Measurements from ENCODE around the gene OR4S1. TPM values are rescaled to one million over a fixed set of nuclear protein-coding genes. Genes with fewer than 3 reads are reported as not detected.
"Not testable (repeated sequence)": the region's sequence is repeated elsewhere in the genome, so short reads cannot be mapped to it uniquely, and the experiment has no call there.

Gene OR4S1, protein sequence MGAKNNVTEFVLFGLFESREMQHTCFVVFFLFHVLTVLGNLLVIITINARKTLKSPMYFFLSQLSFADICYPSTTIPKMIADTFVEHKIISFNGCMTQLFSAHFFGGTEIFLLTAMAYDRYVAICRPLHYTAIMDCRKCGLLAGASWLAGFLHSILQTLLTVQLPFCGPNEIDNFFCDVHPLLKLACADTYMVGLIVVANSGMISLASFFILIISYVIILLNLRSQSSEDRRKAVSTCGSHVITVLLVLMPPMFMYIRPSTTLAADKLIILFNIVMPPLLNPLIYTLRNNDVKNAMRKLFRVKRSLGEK
- polyA plus RNA-seq, result not detected

DNA sequence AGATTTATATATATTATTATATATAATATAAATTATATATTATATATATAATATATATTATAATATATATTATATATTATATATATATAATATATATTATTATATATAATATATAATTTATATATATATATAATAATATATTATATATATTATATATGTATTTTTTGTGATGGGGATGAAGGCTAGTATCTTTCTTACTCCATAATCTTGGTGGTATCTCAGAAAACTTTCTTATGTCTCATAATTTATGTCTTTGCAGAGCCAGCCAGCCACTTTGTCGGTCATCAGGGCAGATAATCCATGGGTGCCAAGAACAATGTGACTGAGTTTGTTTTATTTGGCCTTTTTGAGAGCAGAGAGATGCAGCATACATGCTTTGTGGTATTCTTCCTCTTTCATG lies at the start of gene OR4S1:
Gene OR4S1 (plus strand): TSS at position 301 of the 400 bp plus-strand sequence. CDS start 0 bp downstream, at position 301.
- H3K27ac ChIP-seq (ENCODE audit: low read depth, low read length), result no peak within 1 kb of the TSS
- WGBS, 3 donors, result 39 to 78% (median 71%) methylated on average over 1 of the region's 1 CpG

DNA sequence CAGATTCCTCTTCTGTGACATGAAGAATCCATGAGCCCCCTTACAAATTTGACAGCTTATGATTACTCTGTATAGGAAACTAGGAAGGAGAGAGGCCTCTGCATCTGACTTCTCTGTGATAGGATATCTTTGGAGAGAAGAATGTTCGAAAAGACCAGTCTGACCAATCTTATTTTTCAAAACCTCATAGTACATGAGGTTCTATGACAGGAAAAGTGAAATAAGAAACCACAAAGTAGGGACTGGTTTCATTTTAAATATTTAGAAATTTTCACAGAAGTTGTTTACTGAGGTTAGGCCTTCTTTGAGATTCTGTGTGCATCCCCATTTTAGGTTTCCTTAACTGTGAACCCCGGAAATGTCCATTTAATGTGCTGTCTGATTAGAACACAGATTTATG lies 44.4 kb upstream of the OR4S1 start:
- 69 to 84% (median 80%) methylated on average over 2 of the region's 2 CpGs for WGBS, 3 donors
- H3K27ac ChIP-seq (ENCODE audit: low read depth, low read length), result no peak overlapping the region

DNA sequence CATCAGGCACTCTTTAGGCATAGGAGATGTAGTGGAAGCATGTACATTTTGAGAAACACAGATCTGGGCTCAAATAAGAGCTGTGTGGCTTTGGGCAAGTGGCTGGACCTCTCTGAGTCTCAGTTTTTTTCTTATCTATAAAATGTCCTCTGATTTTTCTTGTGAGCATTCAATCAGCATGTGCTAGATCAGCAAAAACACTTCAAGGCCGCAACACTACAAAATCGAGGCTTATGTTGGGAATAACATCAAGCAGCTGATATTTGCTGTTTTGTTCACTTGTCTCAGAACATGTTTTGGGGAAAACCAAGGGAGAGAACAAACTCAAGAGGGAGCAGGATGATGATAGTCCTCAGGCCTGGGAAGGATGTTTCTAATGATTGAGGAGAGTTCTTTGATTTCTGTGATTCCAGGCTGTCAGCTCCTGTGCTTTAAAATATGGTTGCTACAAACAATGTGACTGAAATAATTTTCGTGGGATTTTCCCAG lies 42.6 kb upstream of the OR4S1 start, which contains the start of gene OR4X1:
Gene OR4X1 (plus strand): TSS at position 439 of the 489 bp plus-strand sequence. CDS start 0 bp downstream, at position 439.
- no peak within 1 kb of the TSS for H3K27ac ChIP-seq (ENCODE audit: low read depth, low read length)
- WGBS, 3 donors, result 25 to 36% (median 35%) methylated on average over 3 of the region's 3 CpGs

- H3K27ac ChIP-seq (ENCODE audit: low read depth, low read length), result no peak overlapping the region
- WGBS, 3 donors, result 40 to 74% (median 67%) methylated on average over 3 of the region's 3 CpGs
These were observed 35.4 kb upstream of the OR4S1 start for GRCh38 chr11:48270621-48271020.

- no peak overlapping the region for H3K27ac ChIP-seq (ENCODE audit: low read depth, low read length)
- 20 to 38% (median 37%) methylated on average over 1 of the region's 1 CpG for WGBS, 3 donors
These were observed 33.4 kb upstream of the OR4S1 start for GRCh38 chr11:48272606-48273005.

DNA sequence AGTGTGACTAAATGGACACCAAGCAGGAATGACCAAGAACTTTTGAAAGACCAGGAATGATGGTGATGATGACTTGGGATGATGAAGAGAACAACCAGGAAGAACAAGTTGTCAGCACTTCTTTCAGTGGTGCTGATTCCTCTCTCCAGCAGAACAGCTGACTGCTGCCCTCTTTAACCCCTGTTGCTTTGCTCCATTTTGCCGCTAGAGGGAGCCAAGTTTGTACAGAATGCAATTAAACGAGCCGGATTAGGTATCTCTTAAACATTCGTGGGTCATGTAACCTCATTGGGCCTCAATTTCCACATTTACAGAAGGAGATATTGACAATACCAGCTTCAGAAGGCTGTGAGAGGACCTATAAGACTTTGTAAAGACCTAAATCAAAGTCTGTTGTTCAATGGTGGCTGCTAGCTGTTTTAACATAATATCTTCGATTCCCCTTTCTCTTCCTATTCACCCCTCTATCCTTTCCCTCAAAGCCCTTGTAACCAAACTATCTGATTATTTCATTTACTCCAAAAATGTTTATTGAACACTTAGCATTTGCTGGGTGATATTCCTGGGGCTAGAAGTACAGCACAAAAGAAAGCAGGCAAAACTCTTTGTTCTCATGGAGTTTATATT lies 1.9 kb downstream of the OR4S1 start:
- H3K27ac ChIP-seq (ENCODE audit: low read depth, low read length), result no peak overlapping the region
- WGBS, 3 donors, result 20 to 23% (median 21%) methylated on average over 5 of the region's 5 CpGs

- 62 to 82% (median 68%) methylated on average over 2 of the region's 2 CpGs for WGBS, 3 donors
- H3K27ac ChIP-seq (ENCODE audit: low read depth, low read length), result not testable (repeated sequence)
These were observed 7.6 kb downstream of the OR4S1 start for GRCh38 chr11:48313590-48313989.

GRCh38 chr11:48319813-48320212 lies 13.8 kb downstream of the OR4S1 start:
- 75 to 78% (median 77%) methylated on average over 2 of the region's 2 CpGs for WGBS, 3 donors
- H3K27ac ChIP-seq (ENCODE audit: low read depth, low read length), result not testable (repeated sequence)

- not testable (repeated sequence) for H3K27ac ChIP-seq (ENCODE audit: low read depth, low read length)
These were observed 18.6 kb downstream of the OR4S1 start, which contains the start of gene OR4C3 for GRCh38 chr11:48324620-48325019. Gene OR4C3, plus strand, starts transcription at chr11:48324920. Its CDS starts 102 bp downstream, at chr11:48325022.

- H3K27ac ChIP-seq (ENCODE audit: low read depth, low read length), result no peak overlapping the region
- 43 to 57% (median 50%) methylated on average over 2 of the region's 2 CpGs for WGBS, 3 donors
These were observed 35.4 kb downstream of the OR4S1 start for GRCh38 chr11:48341466-48341865.

DNA sequence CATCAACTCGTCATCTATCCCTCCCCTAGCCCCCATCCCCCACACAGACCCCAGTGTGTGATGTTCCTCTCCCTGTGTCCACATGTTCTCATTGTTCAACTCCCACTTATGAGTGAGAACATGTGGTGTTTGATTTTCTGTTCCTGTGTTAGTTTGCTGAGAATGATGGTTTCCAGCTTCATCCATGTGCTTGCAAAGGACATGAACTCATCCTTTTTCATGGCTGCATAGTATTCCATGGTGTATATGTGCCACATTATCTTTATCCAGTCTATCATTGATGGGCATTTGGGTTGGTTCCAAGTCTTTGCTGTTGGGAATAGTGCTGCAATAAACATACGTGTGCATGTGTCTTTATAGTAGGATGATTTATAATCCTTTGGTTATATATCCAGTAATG lies 36.5 kb downstream of the OR4S1 start:
- not testable (repeated sequence) for H3K27ac ChIP-seq (ENCODE audit: low read depth, low read length)
- 51 to 64% (median 62%) methylated on average over 2 of the region's 2 CpGs for WGBS, 3 donors

GRCh38 chr11:48346286-48346685 lies 40.3 kb downstream of the OR4S1 start:
- H3K27ac ChIP-seq (ENCODE audit: low read depth, low read length), result not testable (repeated sequence)
- WGBS, 3 donors, result 65 to 74% (median 71%) methylated on average over 5 of the region's 5 CpGs

DNA sequence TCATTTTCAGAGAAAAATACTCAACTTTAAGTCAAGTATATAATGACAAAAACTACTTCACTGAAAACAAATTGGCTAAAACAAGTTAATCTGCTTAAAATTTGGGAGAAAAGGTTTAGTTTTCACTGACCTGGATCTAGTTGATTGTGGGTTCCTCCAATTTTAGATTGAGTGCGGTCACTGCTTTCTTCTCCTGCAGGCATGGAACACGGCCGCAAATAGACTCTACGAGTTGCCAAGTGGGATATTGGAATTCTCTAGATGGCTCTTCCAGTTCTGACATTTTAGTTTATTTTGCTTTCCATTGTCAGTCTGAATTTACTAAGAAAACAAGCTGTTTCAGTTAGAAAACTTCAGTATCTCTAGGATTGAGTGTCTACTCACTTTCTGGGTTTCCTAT lies 48.0 kb downstream of the OR4S1 start:
- WGBS, 3 donors, result 80 to 93% (median 90%) methylated on average over 4 of the region's 4 CpGs

GRCh38 chr11:48354677-48355076 lies 48.7 kb downstream of the OR4S1 start:
- WGBS, 3 donors, result 82 to 97% (median 86%) methylated on average over 1 of the region's 1 CpG
- no peak overlapping the region for H3K27ac ChIP-seq (ENCODE audit: low read depth, low read length)

More for the DNA sequence above, 48.0 kb downstream of the OR4S1 start:
- H3K27ac ChIP-seq (ENCODE audit: low read depth, low read length), result no peak overlapping the region

Other genes starting within 250 kb of the OR4S1 start
- not detected for gene OR4B1, start 89.4 kb upstream of the OR4S1 start, polyA plus RNA-seq
- gene OR4X2, start 61.1 kb upstream of the OR4S1 start, polyA plus RNA-seq, result not detected
- gene OR4X1, start 42.4 kb upstream of the OR4S1 start, polyA plus RNA-seq, result under 1 TPM in 1 of 3 donors, not detected in 2; 0.45 TPM
- gene OR4C3, start 18.7 kb downstream of the OR4S1 start, polyA plus RNA-seq, result not detected
- not detected for gene OR4C5, start 60.2 kb downstream of the OR4S1 start, polyA plus RNA-seq
- not detected for gene OR4A47, start 182.6 kb downstream of the OR4S1 start, polyA plus RNA-seq

All from adipose tissue (tissue), 3 donors.